Ascending aorta (tissue), 2 donors: Measurements from ENCODE around the gene MIGA2. TPM values are rescaled to one million over a fixed set of nuclear protein-coding genes. Genes with fewer than 3 reads are reported as not detected.

Experiments used
- DNase-seq, 2 donors: peaks; one replicate each; pipeline ENCODE4 v3.0.0-alpha.2; 2019; ENCODE audit warnings: low spot score in 2 of 2
- H3K27ac ChIP-seq, 2 donors: fragments of 200-600 bp; sonication (generic); one replicate each; pipeline ENCODE4 v1.5.1; 2016 to 2017; ENCODE audit warnings: mild to moderate bottlenecking in 1 of 2
- H3K27me3 ChIP-seq: fragments of 200-600 bp; sonication (generic); one replicate; pipeline ENCODE4 v1.5.1; 2017
- H3K36me3 ChIP-seq, 2 donors: fragments of 200-600 bp; sonication (generic); one replicate each; pipeline ENCODE4 v1.5.1; 2016
- H3K4me1 ChIP-seq, 2 donors: fragments of 200-600 bp; sonication (generic); one replicate each; pipeline ENCODE4 v1.5.1; 2016 to 2017; ENCODE audit warnings: mild to moderate bottlenecking in 1 of 2
- H3K4me3 ChIP-seq, 2 donors: fragments of 200-600 bp; sonication (generic); one replicate each; pipeline ENCODE4 v1.5.1; 2016 to 2017; ENCODE audit warnings: mild to moderate bottlenecking in 1 of 2
- H3K9me3 ChIP-seq, 2 donors: fragments of 200-600 bp; sonication (generic); one replicate each; pipeline ENCODE4 v1.5.1; 2016
- CTCF ChIP-seq, 3 experiments: fragments of 200-600 bp in 2 of 3; fragments of 450-650 bp in 1 of 3; sonication (generic) in 2 of 3; IDR thresholded peaks; one replicate each; pipeline ENCODE4 v1.5.1; 2016 to 2019; ENCODE audit warnings: antibody characterized with exemption in 3 of 3, mild to moderate bottlenecking in 1 of 3, moderate library complexity in 1 of 3
- intact Hi-C: fragments of 100-400 bp; cut with DNase I; formaldehyde crosslinking; loops from one replicate; pipeline ENCODE4 v1.15.1; 2023
- total RNA-seq: library from RNA; depleted of rRNA; stranded (reverse); fragments of >200 nt; gene quantifications from one replicate; pipeline ENCODE4 v1.1.0, GENCODE V29; 2016

Gene MIGA2
- total RNA-seq, 1 donor from 2014 or later: 39.9 TPM

GRCh38 chr9:129094387-129095169 lies 58.2 kb downstream of the MIGA2 start:
- intact Hi-C loops: no loop called here
- no peak for TF ChIP-seq CTCF (IDR thresholded peaks at IDR 0.05)
- Histone ChIP-seq H3K9me3 (no peaks in the 10 kb centered on the region), H3K4me3 (no peak overlapping the region), H3K27me3 (no peaks in the 10 kb centered on the region), H3K4me1 (no peaks in the 10 kb centered on the region), H3K27ac (no peak overlapping the region), H3K36me3 (peaks cover 38 to 45% of the 10 kb centered on the region in 2 donors)
- no peak for DNase-seq

GRCh38 chr9:129095170-129095667 lies 58.8 kb downstream of the MIGA2 start:
- no peak for TF ChIP-seq CTCF (IDR thresholded peaks at IDR 0.05)
- no peak overlapping the region for H3K27ac ChIP-seq
- H3K27me3 ChIP-seq: no peaks in the 10 kb centered on the region

GRCh38 chr9:129095908-129096307 lies 59.5 kb downstream of the MIGA2 start:
- TF ChIP-seq CTCF (IDR thresholded peaks at IDR 0.05): no peak
- intact Hi-C loops: no loop called here
- no peak overlapping the region for H3K4me3 ChIP-seq
- DNase-seq: no peak
- H3K27ac ChIP-seq: no peak overlapping the region
- H3K4me1 ChIP-seq: no peaks in the 10 kb centered on the region
- H3K36me3 ChIP-seq: peaks cover 39 to 52% of the 10 kb centered on the region in 2 donors
- no peaks in the 10 kb centered on the region for H3K27me3 ChIP-seq
- H3K9me3 ChIP-seq: no peaks in the 10 kb centered on the region

More at GRCh38 chr9:129095170-129095667, 58.8 kb downstream of the MIGA2 start:
- Histone ChIP-seq H3K4me1 (no peaks in the 10 kb centered on the region), H3K36me3 (peaks cover 37 to 50% of the 10 kb centered on the region in 2 donors), H3K9me3 (no peaks in the 10 kb centered on the region), H3K4me3 (no peak overlapping the region)
- intact Hi-C loops: no loop called here
- DNase-seq: no peak

GRCh38 chr9:129097671-129098306 lies 61.4 kb downstream of the MIGA2 start:
- Histone ChIP-seq H3K27ac (no peak overlapping the region), H3K4me1 (no peaks in the 10 kb centered on the region), H3K36me3 (peaks cover 48 to 64% of the 10 kb centered on the region in 2 donors), H3K4me3 (no peak overlapping the region), H3K27me3 (no peaks in the 10 kb centered on the region), H3K9me3 (no peaks in the 10 kb centered on the region)
- intact Hi-C loops: no loop called here
- no peak for DNase-seq
- TF ChIP-seq CTCF (IDR thresholded peaks at IDR 0.05): no peak

GRCh38 chr9:129098328-129098727 lies 61.9 kb downstream of the MIGA2 start:
- H3K27me3 ChIP-seq: no peaks in the 10 kb centered on the region
- intact Hi-C loops: no loop called here
- no peaks in the 10 kb centered on the region for H3K4me1 ChIP-seq
- no peaks in the 10 kb centered on the region for H3K9me3 ChIP-seq
- H3K4me3 ChIP-seq: no peak overlapping the region
- no peak overlapping the region for H3K27ac ChIP-seq
- peaks cover 48 to 64% of the 10 kb centered on the region in 2 donors for H3K36me3 ChIP-seq
- DNase-seq: no peak
- no peak for TF ChIP-seq CTCF (IDR thresholded peaks at IDR 0.05)
